Measurements from ENCODE around the gene SRA1.

Gene SRA1

DNA sequence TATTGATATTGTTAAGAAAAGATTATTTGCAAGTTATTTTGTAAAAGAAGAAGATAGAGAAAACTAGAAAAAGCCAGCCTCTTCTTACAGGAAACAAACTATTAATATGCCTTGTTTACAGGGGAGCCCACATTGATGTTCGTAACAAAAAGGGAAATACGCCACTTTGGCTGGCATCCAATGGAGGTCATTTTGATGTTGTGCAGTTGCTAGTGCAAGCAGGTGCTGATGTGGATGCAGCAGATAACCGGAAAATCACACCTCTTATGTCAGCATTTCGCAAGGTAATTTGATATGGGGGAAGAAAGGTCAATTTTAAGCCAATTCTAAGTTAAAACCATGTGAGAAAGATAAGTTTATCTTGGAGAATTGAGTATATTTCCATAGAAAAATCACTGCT, 47.4 kb downstream of the SRA1 start:
- H3K9me2 ChIP-seq (ENCODE audit: low read depth, low read length), result no peaks in the 10 kb centered on the region
- peaks cover 98% of the 10 kb centered on the region for H3K36me3 ChIP-seq (ENCODE audit: insufficient read depth, low read length)
- H3F3A ChIP-seq (ENCODE audit: insufficient read depth, low read length), result no peaks in the 10 kb centered on the region
- no peaks in the 10 kb centered on the region for H3K9me3 ChIP-seq (ENCODE audit: low read length)
- no peak overlapping the region for H3K4me3 ChIP-seq (ENCODE audit: low read depth, low read length, poor library complexity, severe bottlenecking)
- no peaks in the 10 kb centered on the region for H3K27me3 ChIP-seq (ENCODE audit: insufficient read depth, low read length)
- TF ChIP-seq, protein P1, sequence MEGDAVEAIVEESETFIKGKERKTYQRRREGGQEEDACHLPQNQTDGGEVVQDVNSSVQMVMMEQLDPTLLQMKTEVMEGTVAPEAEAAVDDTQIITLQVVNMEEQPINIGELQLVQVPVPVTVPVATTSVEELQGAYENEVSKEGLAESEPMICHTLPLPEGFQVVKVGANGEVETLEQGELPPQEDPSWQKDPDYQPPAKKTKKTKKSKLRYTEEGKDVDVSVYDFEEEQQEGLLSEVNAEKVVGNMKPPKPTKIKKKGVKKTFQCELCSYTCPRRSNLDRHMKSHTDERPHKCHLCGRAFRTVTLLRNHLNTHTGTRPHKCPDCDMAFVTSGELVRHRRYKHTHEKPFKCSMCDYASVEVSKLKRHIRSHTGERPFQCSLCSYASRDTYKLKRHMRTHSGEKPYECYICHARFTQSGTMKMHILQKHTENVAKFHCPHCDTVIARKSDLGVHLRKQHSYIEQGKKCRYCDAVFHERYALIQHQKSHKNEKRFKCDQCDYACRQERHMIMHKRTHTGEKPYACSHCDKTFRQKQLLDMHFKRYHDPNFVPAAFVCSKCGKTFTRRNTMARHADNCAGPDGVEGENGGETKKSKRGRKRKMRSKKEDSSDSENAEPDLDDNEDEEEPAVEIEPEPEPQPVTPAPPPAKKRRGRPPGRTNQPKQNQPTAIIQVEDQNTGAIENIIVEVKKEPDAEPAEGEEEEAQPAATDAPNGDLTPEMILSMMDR (IDR thresholded peaks at IDR 0.05; ENCODE audit: low read length), result no peak
- no peak for TF ChIP-seq EZH2 (IDR thresholded peaks at IDR 0.05; ENCODE audit: borderline replicate concordance, low read length)
- no peaks in the 10 kb centered on the region for H3K79me2 ChIP-seq (ENCODE audit: insufficient read depth, low read length)
- H3K4me1 ChIP-seq (ENCODE audit: insufficient read depth, low read length, severe bottlenecking), result no peaks in the 10 kb centered on the region
- no peak overlapping the region for H2AFZ ChIP-seq (ENCODE audit: low read length)
- no peak overlapping the region for H3K27ac ChIP-seq (ENCODE audit: low read depth, low read length, poor library complexity, severe bottlenecking)
- H4K20me1 ChIP-seq (ENCODE audit: insufficient read depth, low read length), result no peaks in the 10 kb centered on the region
- no peak overlapping the region for H3K9ac ChIP-seq (ENCODE audit: low read length)
- H3K4me2 ChIP-seq (ENCODE audit: low read length), result no peak overlapping the region

DNA sequence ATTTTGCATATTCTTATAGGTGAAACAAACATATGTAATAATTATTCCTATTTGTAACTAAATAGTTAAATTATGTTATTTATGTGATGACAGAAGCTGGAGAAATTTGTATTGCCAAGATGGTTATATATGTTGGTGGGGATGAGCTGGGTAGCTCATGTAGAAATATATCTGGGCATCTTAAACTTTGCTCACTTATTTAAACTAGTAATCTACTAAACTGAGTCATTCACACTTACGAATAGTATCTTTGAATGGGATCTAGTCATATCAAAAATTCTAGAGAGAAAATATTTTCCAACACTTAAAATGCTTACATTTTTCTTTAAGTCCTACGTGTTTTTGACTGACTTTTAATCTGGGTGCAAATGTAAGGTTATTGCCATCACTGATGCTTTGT, 54.4 kb downstream of the SRA1 start:
- Histone ChIP-seq H3K36me3 (ENCODE audit: insufficient read depth, low read length) (peaks cover 52% of the 10 kb centered on the region), H2AFZ (ENCODE audit: low read length) (no peak overlapping the region), H3K9ac (ENCODE audit: low read length) (no peak overlapping the region), H3K4me1 (ENCODE audit: insufficient read depth, low read length, severe bottlenecking) (no peaks in the 10 kb centered on the region), H3K27ac (ENCODE audit: low read depth, low read length, poor library complexity, severe bottlenecking) (no peak overlapping the region), H3K79me2 (ENCODE audit: insufficient read depth, low read length) (no peaks in the 10 kb centered on the region), H3K9me3 (ENCODE audit: low read length) (no peaks in the 10 kb centered on the region), H3F3A (ENCODE audit: insufficient read depth, low read length) (0 out of 2 replicates have a peak, but pooled peaks cover 5% of the 10 kb centered on the region), H3K27me3 (ENCODE audit: insufficient read depth, low read length) (no peaks in the 10 kb centered on the region), H4K20me1 (ENCODE audit: insufficient read depth, low read length) (no peaks in the 10 kb centered on the region), H3K4me3 (ENCODE audit: low read depth, low read length, poor library complexity, severe bottlenecking) (no peak overlapping the region), H3K4me2 (ENCODE audit: low read length) (no peak overlapping the region), H3K9me2 (ENCODE audit: low read depth, low read length) (no peaks in the 10 kb centered on the region)
- TF ChIP-seq, protein P1 (IDR thresholded peaks at IDR 0.05; ENCODE audit: low read length), result no peak
- no peak for TF ChIP-seq EZH2 (IDR thresholded peaks at IDR 0.05; ENCODE audit: borderline replicate concordance, low read length)

Data from OCI-LY1 (cell line).